SIG-M5 treated with dmso at 0.1 percent for 504 hours (cell line): ENCODE data around the gene ZNF853.
"Not testable (repeated sequence)": the region's sequence is repeated elsewhere in the genome, so short reads cannot be mapped to it uniquely, and the experiment has no call there.

ENCODE experiments used
- DNase-seq: peaks from one replicate; lab custom pipeline; 2025; ENCODE audit not compliant: unreplicated experiment; lab: John Stamatoyannopoulos, UW

The ZNF853 gene

GRCh38 chr7:6651851-6652445 lies 36.5 kb downstream of the ZNF853 start:
- DNase-seq, result no peak

DNA sequence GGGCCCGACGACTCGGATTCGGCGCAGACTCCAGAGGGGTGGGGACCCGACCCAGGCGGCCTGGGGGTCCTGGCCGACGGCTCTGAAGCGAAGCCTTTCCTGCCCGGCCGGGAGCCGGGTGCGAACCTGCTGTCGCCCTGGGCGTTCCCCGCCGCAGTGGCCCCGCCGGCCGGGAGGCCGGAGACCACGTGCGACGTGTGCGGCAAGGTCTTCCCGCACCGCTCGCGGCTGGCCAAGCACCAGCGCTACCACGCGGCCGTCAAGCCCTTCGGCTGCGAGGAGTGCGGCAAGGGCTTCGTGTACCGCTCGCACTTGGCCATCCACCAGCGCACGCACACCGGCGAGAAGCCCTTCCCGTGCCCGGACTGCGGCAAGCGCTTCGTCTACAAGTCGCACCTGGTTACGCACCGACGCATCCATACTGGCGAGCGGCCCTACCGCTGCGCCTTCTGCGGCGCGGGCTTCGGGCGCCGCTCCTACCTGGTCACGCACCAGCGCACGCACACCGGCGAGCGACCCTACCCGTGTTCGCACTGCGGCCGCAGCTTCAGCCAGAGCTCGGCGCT lies 37.1 kb downstream of the ZNF853 start:
- no peak for DNase-seq

GRCh38 chr7:6653071-6654003 lies 37.9 kb downstream of the ZNF853 start:
- DNase-seq, result no peak

- no peak for DNase-seq
Observed at GRCh38 chr7:6654113-6654841, 38.9 kb downstream of the ZNF853 start.

GRCh38 chr7:6654842-6655610 lies 39.6 kb downstream of the ZNF853 start:
- DNase-seq, result no peak

DNA sequence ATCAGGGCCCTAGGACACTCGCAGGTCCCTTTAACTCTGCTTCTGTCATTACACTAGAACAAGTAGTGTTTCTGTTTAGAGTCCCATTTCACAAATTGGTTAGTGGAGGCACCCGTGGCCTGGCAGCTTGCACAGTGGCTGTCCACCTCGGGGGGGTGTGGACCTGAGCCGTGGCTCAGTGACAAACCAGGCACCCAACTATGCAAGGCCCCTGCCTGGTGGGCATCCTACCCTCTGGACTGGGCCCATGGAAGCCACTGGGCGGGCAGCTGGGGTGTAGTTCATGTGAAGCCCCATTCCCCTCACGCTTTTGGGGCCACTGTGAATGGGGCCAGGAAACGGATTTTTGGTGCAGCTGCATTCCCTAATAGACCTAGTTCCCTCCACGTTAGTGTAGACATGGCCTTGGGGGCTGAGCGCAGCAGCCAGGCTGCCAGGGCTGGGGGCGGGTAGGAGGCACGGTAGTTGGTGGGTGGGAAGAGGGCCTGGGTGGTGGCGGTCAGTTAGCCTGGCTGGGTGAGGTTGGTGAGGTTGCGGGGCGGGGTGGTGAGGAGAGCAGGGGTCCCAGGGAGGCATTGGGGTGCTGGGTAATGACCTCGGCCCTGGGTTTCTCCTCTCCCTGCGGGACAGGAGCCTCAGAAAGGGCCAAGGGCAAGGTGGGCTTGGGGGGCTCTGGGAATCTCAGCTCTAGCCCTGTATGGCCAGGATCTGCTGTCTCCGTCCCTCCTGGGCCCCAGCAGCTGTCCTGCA lies 40.4 kb downstream of the ZNF853 start:
- no peak for DNase-seq

DNA sequence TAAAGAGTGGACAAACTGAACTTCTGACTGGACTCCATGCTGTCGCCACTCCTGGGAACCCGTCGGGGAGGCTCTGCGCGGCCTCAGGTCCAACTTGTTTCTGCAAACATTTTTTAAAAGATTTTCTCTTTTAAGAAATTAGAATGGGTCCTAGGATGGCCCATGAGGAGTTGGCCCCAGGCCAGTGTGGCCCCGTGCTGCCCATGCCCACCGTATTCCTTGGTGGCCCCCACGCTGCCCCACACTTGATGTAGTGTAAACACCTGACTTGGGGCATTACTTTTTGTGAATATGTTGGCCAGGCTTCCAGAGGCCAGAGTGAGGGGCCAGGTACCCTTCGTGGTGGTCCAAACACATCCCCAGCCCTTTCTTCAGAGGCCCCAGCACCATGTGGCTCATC lies 41.0 kb downstream of the ZNF853 start:
- no peak for DNase-seq

GRCh38 chr7:6658618-6659345 lies 43.4 kb downstream of the ZNF853 start:
- no peak for DNase-seq

DNA sequence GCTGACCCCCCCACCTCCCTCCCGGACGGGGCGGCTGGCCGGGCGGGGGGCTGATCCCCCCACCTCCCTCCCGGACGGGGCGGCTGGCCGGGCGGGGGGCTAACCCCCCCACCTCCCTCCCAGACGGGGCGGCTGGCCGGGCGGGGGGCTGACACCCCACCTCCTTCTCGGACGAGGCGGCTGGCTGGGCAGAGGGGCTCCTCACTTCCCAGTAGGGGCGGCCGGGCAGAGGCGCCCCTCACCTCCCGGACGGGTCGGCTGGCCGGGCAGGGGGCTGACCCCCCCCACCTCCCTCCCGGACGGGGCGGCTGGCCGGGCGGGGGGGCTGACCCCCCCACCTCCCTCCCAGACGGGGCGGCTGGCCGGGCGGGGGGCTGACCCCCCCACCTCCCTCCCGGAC lies 55.4 kb downstream of the ZNF853 start:
- DNase-seq, result not testable (repeated sequence)
